Fibroblast of upper back skin (primary cell): ENCODE data around the gene PTF1A.

Experiments used
- DNase-seq: peaks from one replicate; pipeline ENCODE4 v3.0.0-alpha.2; 2013

The PTF1A gene, protein sequence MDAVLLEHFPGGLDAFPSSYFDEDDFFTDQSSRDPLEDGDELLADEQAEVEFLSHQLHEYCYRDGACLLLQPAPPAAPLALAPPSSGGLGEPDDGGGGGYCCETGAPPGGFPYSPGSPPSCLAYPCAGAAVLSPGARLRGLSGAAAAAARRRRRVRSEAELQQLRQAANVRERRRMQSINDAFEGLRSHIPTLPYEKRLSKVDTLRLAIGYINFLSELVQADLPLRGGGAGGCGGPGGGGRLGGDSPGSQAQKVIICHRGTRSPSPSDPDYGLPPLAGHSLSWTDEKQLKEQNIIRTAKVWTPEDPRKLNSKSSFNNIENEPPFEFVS

DNA sequence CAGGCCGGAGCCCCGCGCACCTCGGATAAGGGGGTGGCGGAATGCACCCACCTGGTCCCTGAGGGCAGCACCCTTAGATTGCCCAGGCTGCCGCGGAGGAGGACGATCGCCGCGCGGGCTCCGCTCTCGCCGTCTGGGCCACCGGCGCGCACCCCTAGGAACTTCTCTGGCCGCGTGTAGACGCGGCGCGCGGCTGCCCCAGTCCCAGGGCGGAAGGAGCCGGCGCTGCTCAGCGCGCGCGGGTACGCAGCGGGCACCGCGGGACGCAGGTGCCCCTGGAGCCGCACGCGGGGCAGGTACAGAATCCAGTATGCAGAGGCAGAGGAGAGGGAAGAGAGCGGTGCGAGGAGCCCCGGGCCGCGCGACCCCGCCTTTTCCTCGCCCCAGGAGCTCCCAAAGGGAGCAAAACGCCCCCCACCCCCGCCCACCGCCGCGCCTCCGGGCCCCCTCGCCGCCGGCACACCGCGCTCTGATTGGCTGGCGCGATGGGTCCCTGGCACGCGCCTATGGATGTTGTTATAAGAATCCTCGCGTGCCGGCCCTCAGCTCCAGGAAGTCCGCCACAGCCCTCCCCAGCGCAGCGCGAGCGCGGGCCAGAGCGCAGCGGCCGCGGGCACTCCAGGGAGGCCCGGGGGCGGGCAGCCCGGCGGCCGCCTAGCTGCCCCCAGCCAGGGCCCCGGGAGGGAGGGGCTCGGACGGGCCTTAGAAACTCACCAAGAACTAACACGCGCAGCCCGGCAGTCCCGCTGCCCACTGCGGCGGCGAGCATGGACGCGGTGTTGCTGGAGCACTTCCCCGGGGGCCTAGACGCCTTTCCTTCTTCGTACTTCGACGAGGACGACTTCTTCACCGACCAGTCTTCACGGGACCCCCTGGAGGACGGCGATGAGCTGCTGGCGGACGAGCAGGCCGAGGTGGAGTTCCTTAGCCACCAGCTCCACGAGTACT is at the start of gene PTF1A:
PTF1A (plus strand) TSS at position 549 of the 948 bp plus-strand sequence; CDS start at position 768, 219 bp downstream.
- DNase-seq: no peak

DNA sequence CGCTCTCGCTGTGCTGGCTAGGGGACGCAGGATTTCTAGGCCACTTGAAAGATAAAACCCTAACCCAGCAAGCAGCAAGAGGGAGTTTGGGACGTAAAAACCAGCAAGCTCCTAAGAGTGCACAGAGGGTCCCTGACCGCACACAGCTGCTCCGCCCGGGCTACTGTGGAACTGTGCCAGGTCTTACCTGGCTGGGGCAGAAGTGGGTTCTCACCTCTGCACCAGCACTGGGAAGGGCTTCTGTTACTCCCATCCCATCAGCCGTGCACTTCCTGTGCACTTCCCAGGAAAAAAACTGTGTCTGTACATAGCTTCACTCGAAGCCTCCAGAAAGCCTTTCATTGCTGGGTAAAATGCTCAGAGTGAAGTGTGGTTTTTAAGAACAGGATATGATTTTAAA is 45.9 kb upstream of the PTF1A start:
- DNase-seq: no peak

DNA sequence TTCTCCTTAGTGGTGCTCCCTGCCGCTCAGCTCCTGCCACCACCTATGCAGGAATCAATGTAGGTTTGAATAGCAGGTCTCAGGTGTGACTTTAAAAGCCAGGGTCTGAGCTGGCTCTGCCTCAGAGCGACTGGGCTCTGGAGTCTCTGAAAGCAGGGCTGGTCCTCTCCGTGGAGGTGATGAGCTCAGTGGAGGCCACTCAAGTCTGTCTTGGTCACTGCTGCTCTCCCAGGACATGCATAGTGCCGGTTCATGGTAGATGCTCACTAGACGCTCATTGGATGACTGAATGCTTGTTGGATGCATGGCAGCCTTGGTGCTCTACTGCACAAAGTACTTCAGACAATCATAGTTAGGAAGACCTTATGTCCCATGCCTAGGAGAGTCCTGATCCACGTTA is 45.1 kb upstream of the PTF1A start:
- DNase-seq: no peak

GRCh38 chr10:23148214-23148613 is 43.9 kb upstream of the PTF1A start:
- no peak for DNase-seq

DNA sequence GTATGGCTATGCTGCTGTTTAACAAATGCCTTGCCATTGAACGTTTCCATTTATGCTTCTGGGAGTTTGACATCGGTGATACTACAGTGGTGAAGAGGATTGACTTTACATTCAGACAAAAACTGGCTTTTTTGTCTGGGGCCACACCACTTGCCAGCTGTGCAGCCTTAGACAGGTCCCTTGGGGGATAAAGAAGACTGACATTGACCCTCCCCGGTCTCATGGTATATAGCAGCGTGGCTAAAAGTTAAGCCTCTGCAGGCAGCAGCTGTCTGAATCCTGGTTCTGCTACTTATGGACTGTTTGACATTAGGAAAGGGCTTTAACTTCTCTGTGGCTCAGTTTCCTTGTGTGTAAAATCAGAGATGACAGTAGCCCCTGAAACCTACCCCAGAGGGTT is 42.0 kb upstream of the PTF1A start:
- DNase-seq: no peak

DNA sequence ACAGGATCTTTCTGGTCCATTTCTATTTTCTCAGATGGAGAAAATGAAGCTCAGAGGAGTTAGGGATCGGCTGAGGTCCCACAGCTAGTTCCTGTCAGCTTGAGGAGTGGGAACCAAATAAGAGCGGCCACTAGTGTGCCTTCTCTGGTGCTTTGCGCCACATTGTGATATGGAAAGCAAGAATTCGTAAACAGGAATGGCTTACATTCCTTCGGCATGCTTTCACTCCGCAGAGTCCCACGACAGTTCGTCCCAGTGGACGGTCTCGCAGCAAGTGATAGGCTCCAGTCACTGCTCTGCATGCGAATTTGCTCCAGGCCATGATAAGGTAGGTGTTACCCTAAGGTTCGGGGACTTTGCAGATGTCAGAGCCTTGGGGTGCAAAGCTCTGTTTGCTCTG is 41.5 kb upstream of the PTF1A start:
- DNase-seq: no peak

- DNase-seq: no peak
Observed at GRCh38 chr10:23151071-23151470, 41.0 kb upstream of the PTF1A start.

- peak; percentile 1 for DNase-seq
Observed at GRCh38 chr10:23155169-23155568, 36.9 kb upstream of the PTF1A start.

GRCh38 chr10:23156447-23157150 is 35.5 kb upstream of the PTF1A start:
- DNase-seq: no peak

GRCh38 chr10:23157239-23157681 is 34.9 kb upstream of the PTF1A start:
- DNase-seq: no peak

GRCh38 chr10:23157691-23158369 is 34.3 kb upstream of the PTF1A start:
- DNase-seq: peak; percentile 47

DNA sequence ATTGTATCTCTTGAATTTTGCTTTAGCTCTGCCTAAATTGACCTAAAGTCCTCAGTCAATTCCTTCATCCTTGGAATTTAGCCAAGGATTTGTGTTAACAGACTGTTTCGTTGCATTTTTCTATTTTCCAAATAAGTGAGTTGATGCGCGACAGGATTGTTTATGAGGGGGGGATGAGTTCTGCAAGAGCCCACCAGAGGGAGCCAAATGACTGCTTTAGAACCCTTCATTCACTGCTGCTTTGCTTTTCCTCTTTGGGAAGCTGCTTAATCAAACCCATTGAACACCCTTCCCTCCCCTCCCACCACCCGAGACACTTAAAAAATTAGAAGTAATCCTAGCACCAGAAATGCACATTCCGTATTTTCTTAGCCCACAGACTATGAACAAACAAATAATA is 33.7 kb upstream of the PTF1A start:
- DNase-seq: peak; percentile 50

GRCh38 chr10:23171232-23171876 is 20.8 kb upstream of the PTF1A start:
- DNase-seq: peak; percentile 36

DNA sequence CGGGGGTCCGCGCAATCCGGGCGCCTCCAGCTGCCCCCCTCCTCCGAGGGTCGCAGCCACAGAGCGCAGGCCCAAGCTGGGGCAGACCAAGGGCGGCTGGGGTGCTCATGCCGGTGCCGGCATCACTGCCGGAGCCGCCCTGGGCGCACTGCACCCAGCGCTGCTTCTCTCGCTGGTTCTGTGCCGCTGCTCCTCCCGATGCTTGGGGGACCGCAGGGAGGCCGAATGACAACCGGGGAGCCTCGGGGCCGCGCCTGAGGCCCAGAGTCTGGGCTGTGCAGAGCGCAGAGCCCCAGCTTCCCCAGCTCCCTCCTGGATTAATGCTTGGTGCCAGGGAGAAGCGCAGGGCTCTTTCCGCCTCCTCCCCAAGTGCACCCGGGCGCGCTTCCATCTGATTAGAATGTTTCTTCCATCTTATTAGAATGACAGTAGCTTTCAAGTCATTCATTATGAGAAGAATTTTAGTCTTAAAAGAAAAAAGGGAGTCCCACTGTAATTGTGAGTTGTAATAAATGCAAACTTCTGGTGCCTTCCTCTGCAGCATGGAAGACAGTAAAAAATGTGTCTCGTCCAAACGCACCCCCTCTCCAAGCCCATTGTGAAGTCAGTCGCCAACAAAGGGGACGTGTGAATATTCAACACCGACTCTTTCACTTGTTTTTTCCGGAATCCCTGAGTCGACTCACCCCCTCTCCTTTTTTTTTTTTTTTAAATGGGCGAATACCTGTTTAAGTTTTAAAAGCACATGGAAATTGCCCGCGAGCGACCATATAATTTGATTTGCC is 19.5 kb upstream of the PTF1A start:
- no peak for DNase-seq

DNA sequence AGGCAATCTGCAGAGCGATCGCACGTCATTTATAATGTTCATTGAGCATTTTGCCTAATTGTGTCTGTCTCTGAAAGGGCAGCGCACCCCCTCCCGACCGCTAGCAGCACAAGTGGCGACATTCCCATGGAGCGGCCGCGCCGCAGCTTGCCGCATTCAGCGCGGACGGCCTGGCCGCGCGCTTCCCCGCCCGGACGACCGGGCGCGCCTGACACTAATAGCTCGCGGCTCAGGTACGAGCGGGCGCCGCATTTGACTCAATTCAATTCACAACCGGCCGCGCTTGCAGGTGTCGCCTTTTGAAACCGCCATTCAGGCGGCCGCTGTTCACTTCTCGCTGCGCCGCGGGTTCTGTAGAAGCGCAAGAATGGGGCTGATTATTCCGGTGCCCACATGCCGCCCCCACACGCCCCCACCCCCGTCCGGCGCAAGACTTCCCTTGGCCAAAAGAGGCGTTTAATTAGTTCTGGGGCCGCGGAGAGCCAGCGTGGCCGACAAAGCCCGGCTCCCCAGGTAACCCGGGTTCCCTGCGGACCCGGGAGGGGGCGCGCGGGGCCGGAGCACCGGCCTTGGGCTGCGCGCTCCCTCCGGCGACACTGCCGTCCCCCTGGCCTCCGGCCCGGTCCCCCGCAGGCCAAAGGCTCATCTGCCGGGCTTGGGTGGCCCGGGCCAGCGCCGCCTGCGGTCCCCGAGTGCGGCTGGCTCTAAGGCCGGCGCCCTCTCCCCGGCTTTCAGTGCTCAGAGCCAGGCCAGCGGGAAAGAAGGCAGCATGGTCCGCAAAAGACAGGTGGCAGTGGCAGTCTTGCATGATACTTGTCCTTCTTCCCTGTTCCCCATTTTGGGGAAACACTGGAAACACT is 18.7 kb upstream of the PTF1A start:
- DNase-seq: no peak

DNA sequence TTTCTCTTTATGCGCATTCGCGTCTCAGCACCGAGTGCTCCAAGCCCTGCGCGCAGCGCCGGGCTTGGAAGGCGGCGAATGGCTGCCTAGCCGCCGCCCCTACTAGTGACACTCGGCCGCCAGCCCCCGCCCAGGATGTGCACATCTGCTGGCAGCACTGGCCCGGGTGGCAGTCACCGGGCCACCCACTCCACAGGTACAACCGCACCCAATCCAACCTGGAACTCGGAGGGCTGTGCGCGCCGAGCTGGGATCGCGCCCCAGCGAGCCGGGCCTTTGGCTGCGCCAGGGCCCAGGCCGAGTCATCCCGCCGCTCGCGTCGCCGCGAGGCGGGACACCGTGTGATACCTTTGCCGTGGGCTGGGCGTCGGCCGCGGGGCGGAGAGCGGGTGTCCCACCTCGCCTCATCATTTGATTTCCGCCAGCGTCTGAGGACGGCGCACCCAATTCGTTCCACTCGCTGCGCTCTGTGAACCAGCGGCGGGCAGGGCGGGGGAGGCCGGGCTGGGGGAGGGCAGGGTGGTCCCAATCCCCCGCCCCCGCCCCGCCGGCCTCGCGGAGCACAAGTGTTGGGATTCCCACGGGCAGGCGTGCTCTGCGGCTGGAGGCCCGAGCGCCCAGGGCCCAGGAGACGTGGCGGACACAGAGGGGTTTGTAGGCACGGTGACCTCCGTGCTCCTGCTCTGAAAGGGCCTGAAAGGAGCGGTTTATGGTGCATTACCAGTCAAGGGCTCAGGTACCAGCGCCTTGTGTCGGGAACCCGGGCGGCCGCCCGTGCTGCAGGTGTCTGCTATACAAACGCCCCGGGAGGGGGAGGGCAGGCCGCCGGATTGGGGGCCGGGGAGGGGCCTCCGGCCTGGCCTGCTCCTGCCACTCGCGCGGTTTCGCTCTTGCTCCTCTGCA is 17.8 kb upstream of the PTF1A start:
- DNase-seq: no peak

GRCh38 chr10:23174977-23175512 is 17.1 kb upstream of the PTF1A start:
- no peak for DNase-seq

DNA sequence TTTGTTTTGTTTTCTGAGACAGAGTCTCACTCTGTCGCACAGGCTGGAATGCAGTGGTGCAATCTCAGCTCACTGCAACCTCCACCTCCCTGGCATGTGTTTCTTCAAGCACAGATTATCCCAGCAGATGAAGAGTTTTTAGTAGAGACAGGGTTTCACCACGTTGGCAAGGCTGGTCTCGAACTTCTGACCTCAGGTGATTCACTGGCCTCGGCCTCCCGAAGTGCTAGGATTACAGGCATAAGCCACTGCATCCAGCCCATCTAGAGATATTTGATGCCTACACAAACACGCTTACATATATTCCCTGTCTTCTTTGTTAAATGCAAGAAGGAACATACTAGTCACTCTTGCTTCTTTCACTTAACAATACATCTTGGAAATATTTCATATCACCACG is 5.9 kb upstream of the PTF1A start:
- DNase-seq: no peak

DNA sequence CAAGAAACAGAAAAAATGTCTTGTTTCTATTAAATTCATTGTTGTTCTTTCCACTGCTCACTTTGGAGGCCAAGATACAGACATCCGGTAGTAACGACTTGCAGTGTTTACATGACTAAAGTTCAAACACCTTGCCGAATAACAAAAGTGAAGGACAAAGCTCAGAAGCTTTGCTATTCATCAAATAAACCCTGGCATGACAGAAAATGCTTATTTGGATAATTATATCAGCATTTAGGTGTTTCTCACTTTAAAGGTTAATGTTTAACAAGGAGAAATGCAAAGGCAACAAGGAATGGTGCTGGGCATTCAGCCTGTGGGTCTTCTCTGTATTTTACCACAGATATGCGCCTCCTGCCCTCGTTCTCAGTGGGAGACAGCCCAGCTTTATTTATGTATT is 5.4 kb upstream of the PTF1A start:
- DNase-seq: no peak
